Fibroblast of gingiva (primary cell): ENCODE results near the gene DAZ4.
"Not testable (repeated sequence)": the region's sequence is repeated elsewhere in the genome, so short reads cannot be mapped to it uniquely, and the experiment has no call there.

ENCODE experiments used
- DNase-seq: peaks from one replicate; pipeline ENCODE4 v3.0.0-alpha.2; 2011; ENCODE audit warnings: low read depth

Gene DAZ4

GRCh38 chrY:24833619-24834018, at the start of gene DAZ4:
DAZ4 (plus strand) TSS chrY:24833919; CDS start chrY:24834127, 208 bp downstream.
- not testable (repeated sequence) for DNase-seq

- not testable (repeated sequence) for DNase-seq
These were observed 20.4 kb upstream of the DAZ4 start, which contains the start of gene DAZ3 for GRCh38 chrY:24813293-24813692. DAZ3 (minus strand) TSS chrY:24813393; CDS start chrY:24813185, 208 bp downstream.

- DNase-seq = not testable (repeated sequence)
These were observed 11.9 kb upstream of the DAZ4 start for GRCh38 chrY:24821836-24822235.

- DNase-seq = not testable (repeated sequence)
These were observed 9.4 kb upstream of the DAZ4 start for GRCh38 chrY:24824184-24824879.

- DNase-seq = not testable (repeated sequence)
These were observed 8.7 kb upstream of the DAZ4 start for GRCh38 chrY:24825069-24825468.
